ENCODE results near the gene ABHD14A. TPM values are rescaled to one million over a fixed set of nuclear protein-coding genes. Genes with fewer than 3 reads are reported as not detected.

Gene ABHD14A
- total and polyA plus RNA-seq, 8 donors = 7.0 to 20.8 (median 15.4) TPM; not detected in 2

DNA sequence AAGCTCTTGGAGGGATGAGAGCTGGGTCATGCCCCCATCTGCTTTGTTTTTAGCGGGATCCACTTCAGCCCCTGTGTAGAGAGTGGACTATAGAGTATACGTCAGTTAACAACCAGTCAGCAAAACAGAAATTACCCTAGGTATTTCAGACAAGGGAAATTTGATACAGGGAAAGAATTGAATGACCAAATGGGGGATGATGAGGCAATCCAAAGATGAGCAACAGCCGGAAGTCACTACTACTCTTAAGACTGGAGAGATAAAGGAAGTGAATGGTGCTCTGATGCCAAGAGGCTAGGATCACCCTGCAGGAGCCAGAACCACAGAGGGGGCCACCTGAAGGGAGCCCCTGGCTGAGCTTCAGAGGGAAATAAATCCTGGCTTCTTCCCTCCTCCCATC lies 21.4 kb upstream of the ABHD14A start:
- Histone ChIP-seq H3K27me3 (peaks cover 0 to 20% (median 0%) of the 10 kb centered on the region in 3 donors), H3K27ac (no peak overlapping the region), H3K4me1 (peaks cover 16 to 22% (median 17%) of the 10 kb centered on the region in 4 donors), H3K4me3 (no peak overlapping the region), H3K36me3 (peaks cover 0 to 22% (median 18%) of the 10 kb centered on the region in 4 donors), H3K9me3 (no peaks in the 10 kb centered on the region)
- intact Hi-C loops (cut with DNase I; ENCODE audit: low total_unique reads) = no loop called here
- no peak for DNase-seq
- no peak for TF ChIP-seq POLR2A (IDR thresholded peaks at IDR 0.05)
- TF ChIP-seq, protein P1, sequence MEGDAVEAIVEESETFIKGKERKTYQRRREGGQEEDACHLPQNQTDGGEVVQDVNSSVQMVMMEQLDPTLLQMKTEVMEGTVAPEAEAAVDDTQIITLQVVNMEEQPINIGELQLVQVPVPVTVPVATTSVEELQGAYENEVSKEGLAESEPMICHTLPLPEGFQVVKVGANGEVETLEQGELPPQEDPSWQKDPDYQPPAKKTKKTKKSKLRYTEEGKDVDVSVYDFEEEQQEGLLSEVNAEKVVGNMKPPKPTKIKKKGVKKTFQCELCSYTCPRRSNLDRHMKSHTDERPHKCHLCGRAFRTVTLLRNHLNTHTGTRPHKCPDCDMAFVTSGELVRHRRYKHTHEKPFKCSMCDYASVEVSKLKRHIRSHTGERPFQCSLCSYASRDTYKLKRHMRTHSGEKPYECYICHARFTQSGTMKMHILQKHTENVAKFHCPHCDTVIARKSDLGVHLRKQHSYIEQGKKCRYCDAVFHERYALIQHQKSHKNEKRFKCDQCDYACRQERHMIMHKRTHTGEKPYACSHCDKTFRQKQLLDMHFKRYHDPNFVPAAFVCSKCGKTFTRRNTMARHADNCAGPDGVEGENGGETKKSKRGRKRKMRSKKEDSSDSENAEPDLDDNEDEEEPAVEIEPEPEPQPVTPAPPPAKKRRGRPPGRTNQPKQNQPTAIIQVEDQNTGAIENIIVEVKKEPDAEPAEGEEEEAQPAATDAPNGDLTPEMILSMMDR (IDR thresholded peaks at IDR 0.05) = no peak
- 74 to 83% (median 77%) methylated on average over 3 of the region's 3 CpGs for WGBS, 5 donors

DNA sequence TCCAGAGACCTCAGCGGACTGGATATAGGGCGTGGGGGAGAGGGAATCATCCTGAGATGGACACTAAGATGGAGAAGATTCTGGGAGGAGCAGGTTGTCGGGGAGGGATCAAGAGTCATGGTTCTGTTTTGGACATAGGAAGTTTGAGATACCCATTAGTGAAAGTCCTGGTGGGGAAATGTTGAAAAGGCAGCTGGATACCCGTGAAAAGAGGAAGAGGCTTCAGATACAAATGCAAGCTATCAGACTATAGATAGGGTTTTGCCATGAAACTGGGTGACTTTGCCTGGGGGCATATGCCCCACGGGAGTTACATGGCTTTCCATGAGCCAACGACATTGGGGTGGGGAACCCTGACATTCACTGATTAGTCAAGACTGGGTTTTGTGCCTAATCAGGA lies 20.8 kb upstream of the ABHD14A start:
- TF ChIP-seq POLR2A (IDR thresholded peaks at IDR 0.05) = no peak
- TF ChIP-seq EP300 (IDR thresholded peaks at IDR 0.05) = no peak
- TF ChIP-seq, protein P1 (IDR thresholded peaks at IDR 0.05) = no peak
- TF ChIP-seq POLR2AphosphoS5 (IDR thresholded peaks at IDR 0.05) = no peak
- H3K9me3 ChIP-seq = no peaks in the 10 kb centered on the region
- H3K27ac ChIP-seq = no peak overlapping the region
- peaks cover 0 to 20% (median 0%) of the 10 kb centered on the region in 3 donors for H3K27me3 ChIP-seq
- intact Hi-C loops (cut with DNase I; ENCODE audit: low total_unique reads) = no loop called here
- 71 to 81% (median 75%) methylated on average over 6 of the region's 6 CpGs for WGBS, 5 donors
- peaks cover 0 to 22% (median 18%) of the 10 kb centered on the region in 4 donors for H3K36me3 ChIP-seq
- peaks cover 16 to 22% (median 17%) of the 10 kb centered on the region in 4 donors for H3K4me1 ChIP-seq
- H3K4me3 ChIP-seq = no peak overlapping the region
- DNase-seq = no peak

DNA sequence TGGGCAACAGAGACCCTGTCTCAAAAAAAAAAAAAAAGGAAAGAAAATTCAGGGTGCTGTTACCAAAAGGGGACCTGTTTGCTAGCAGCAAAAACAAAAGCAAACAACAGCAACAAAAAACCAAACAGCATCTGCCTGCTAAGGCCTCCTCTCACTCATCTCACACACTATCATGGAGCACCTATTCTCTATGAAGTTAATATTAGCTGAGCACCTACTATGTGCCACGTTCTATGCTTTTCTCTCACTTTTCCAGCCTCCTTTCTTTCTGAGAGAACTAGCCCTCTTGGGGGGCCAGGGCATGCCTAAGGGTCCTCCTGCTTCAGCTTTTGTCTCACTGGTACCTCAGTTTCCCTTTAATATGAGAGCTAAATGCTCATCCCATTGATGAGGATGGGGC lies 20.2 kb upstream of the ABHD14A start:
- Histone ChIP-seq H3K27ac (no peak overlapping the region), H3K4me3 (no peak overlapping the region), H3K36me3 (peaks cover 0 to 25% (median 21%) of the 10 kb centered on the region in 4 donors), H3K9me3 (no peaks in the 10 kb centered on the region), H3K27me3 (peaks cover 0 to 20% (median 0%) of the 10 kb centered on the region in 3 donors), H3K4me1 (peaks cover 16 to 22% (median 17%) of the 10 kb centered on the region in 4 donors)
- WGBS, 5 donors = 71 to 88% (median 81%) methylated on average over 1 of the region's 1 CpG
- DNase-seq = no peak
- intact Hi-C loops (cut with DNase I; ENCODE audit: low total_unique reads) = no loop called here
- TF ChIP-seq POLR2A (IDR thresholded peaks at IDR 0.05) (no peak), POLR2AphosphoS5 (IDR thresholded peaks at IDR 0.05) (no peak), EP300 (IDR thresholded peaks at IDR 0.05) (no peak)
- TF ChIP-seq, protein P1 (IDR thresholded peaks at IDR 0.05) = no peak

DNA sequence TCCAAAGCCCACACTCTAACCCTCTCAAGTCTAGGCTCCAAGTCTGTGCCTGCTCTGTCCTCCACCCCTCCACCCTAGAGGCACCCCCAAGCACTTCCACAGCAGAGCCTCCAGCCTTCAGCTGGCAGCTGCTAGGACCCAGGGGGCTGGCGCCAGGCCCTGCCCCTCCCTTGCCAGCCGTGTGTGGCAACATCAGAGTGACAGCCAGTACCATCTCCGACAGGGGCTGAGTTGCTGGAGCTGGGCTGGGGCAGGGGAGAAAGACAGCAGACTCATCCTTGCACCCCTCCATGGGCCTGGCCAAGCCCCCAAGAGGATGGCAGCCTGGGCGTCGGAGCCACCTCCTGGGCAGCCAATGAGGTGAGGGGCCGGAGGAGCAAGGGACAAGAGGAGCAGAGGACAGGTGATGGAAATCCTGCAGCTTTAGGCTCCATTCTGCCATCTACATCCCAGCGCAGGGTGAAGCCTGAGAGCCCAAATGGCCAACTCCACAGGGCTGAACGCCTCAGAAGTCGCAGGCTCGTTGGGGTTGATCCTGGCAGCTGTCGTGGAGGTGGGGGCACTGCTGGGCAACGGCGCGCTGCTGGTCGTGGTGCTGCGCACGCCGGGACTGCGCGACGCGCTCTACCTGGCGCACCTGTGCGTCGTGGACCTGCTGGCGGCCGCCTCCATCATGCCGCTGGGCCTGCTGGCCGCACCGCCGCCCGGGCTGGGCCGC lies 19.5 kb upstream of the ABHD14A start, which contains the start of gene GPR62:
GPR62 (plus strand) TSS at position 207 of the 718 bp plus-strand sequence; CDS start at position 479, 272 bp downstream.
- no peak for DNase-seq
- 29 to 66% (median 43%) methylated on average over 9 to 33 of the region's 33 CpGs; no CpG with 5 or more reads in 1 of the 5 donors for WGBS, 5 donors
- intact Hi-C loops (cut with DNase I; ENCODE audit: low total_unique reads) = no loop called here

More for the DNA sequence above, 19.5 kb upstream of the ABHD14A start, which contains the start of gene GPR62:
- Histone ChIP-seq H3K27ac (peak within 1 kb of the TSS; percentile 76 to 85 (median 78)), H3K4me3 (peak within 1 kb of the TSS; percentile 42 to 51 (median 48)), H3K9me3 (no peaks in the 10 kb centered on the region), H3K4me1 (peaks cover 16 to 22% (median 17%) of the 10 kb centered on the region in 4 donors), H3K27me3 (peaks cover 0 to 20% (median 0%) of the 10 kb centered on the region in 3 donors), H3K36me3 (peaks cover 0 to 31% (median 27%) of the 10 kb centered on the region in 4 donors)
- TF ChIP-seq POLR2AphosphoS5 (IDR thresholded peaks at IDR 0.05) = no peak
- TF ChIP-seq POLR2A (IDR thresholded peaks at IDR 0.05) = no peak
- TF ChIP-seq, protein P1 (IDR thresholded peaks at IDR 0.05) = no peak
- TF ChIP-seq EP300 (IDR thresholded peaks at IDR 0.05) = no peak

All from stomach (tissue), 9 donors.